IMR-90 (cell line): ENCODE results near the gene NR1H4. TPM values are rescaled to one million over a fixed set of nuclear protein-coding genes. Genes with fewer than 3 reads are reported as not detected.

Experiments
- ATAC-seq: fragments of 200-7000 bp; cut with Tn5 transposase; 2 replicates; pipeline ENCODE4 v1.9.1; 2020; ENCODE audit warnings: low read depth, mild to moderate bottlenecking, moderate library complexity
- BruUV-seq: library from RNA; stranded (reverse); fragments of 400-500 nt; replicated peaks from 2 replicates; lab custom pipeline; 2021; lab: Mats Ljungman, UMichigan
- CTCF ChIA-PET: fragments of 300-600 bp; formaldehyde crosslinking; extraction: SDS; loops from one replicate; lab custom pipeline; 2021; ENCODE audit warnings: antibody characterized with exemption; lab: Yijun Ruan, JAX
- POLR2A ChIA-PET: fragments of 300-600 bp; sonication (Branson Sonifier 250); formaldehyde crosslinking; loops from one replicate; lab custom pipeline; 2022; ENCODE audit warnings: antibody characterized with exemption; ENCODE audit not compliant: unreplicated experiment; lab: Charles Lee
- DNase-seq: peaks from one replicate; pipeline ENCODE4 v3.0.0; 2013
- H2AFZ ChIP-seq: replicated peaks from 2 replicates; pipeline ENCODE3; 2013; ENCODE audit warnings: low read length, mild to moderate bottlenecking; ENCODE audit not compliant: poor library complexity
- H2AK5ac ChIP-seq: 2 replicates; pipeline ENCODE4 v1.6.1; 2013; ENCODE audit warnings: low read depth, low read length, inconsistent platforms
- H2AK9ac ChIP-seq: replicated peaks from 2 replicates; pipeline ENCODE3; 2013; ENCODE audit warnings: mild to moderate bottlenecking, low read depth, low read length, moderate library complexity; ENCODE audit not compliant: poor library complexity
- H2BK120ac ChIP-seq: 2 replicates; pipeline ENCODE4 v1.6.1; 2013; ENCODE audit warnings: low read depth, low read length, inconsistent platforms
- H2BK15ac ChIP-seq: 3 replicates; pipeline ENCODE4 v1.6.1; 2013; ENCODE audit warnings: low read depth, low read length, inconsistent platforms
- H2BK20ac ChIP-seq: 2 replicates; pipeline ENCODE4 v1.6.1; 2013; ENCODE audit warnings: low read depth, mild to moderate bottlenecking, inconsistent platforms, low read length, moderate library complexity
- H2BK5ac ChIP-seq: 2 replicates; pipeline ENCODE4 v1.6.1; 2013; ENCODE audit warnings: mild to moderate bottlenecking, low read depth, low read length, inconsistent platforms; ENCODE audit not compliant: poor library complexity, severe bottlenecking
- H3K14ac ChIP-seq: replicated peaks from 2 replicates; pipeline ENCODE4 v1.6.1; 2013; ENCODE audit warnings: low read depth, low read length, inconsistent platforms
- H3K18ac ChIP-seq: 2 replicates; pipeline ENCODE4 v1.6.1; 2013; ENCODE audit warnings: low read depth, low read length, control low read depth
- H3K23ac ChIP-seq: 2 replicates; pipeline ENCODE4 v1.6.1; 2013; ENCODE audit warnings: low read depth, low read length, inconsistent platforms
- H3K27ac ChIP-seq: 2 replicates; pipeline ENCODE4 v1.5.1; 2013; ENCODE audit warnings: mild to moderate bottlenecking, control low read depth, low read length; ENCODE audit not compliant: insufficient read depth
- H3K27me3 ChIP-seq: 2 replicates; pipeline ENCODE4 v1.6.1; 2013; ENCODE audit warnings: low read length; ENCODE audit not compliant: control insufficient read depth, insufficient read depth
- H3K36me3 ChIP-seq: 2 replicates; pipeline ENCODE4 v1.6.1; 2013; ENCODE audit warnings: low read length, mixed read lengths; ENCODE audit not compliant: control insufficient read depth, insufficient read depth
- H3K4ac ChIP-seq: 2 replicates; pipeline ENCODE4 v1.6.1; 2013; ENCODE audit warnings: low read depth, low read length, inconsistent platforms
- H3K4me1 ChIP-seq: 2 replicates; pipeline ENCODE4 v1.6.1; 2013; ENCODE audit warnings: low read length, mixed read lengths; ENCODE audit not compliant: control insufficient read depth, insufficient read depth
- H3K4me2 ChIP-seq: 2 replicates; pipeline ENCODE4 v1.6.1; 2013; ENCODE audit warnings: low read depth, mild to moderate bottlenecking, control low read depth, low read length, moderate library complexity
- H3K4me3 ChIP-seq: 2 replicates; pipeline ENCODE4 v1.5.1; 2013; ENCODE audit warnings: low read depth, mild to moderate bottlenecking, control low read depth, low read length, moderate library complexity; ENCODE audit not compliant: insufficient read depth
- H3K56ac ChIP-seq: 2 replicates; pipeline ENCODE4 v1.6.1; 2013; ENCODE audit warnings: low read length, inconsistent platforms; ENCODE audit not compliant: insufficient read depth; ENCODE audit errors: extremely low read depth
- H3K79me1 ChIP-seq, 2 experiments: 2 replicates each; pipeline ENCODE4 v1.6.1; 2013; ENCODE audit warnings: low read length in 2 of 2, inconsistent platforms in 1 of 2, low read depth in 1 of 2
- H3K9ac ChIP-seq: 2 replicates; pipeline ENCODE4 v1.6.1; 2013; ENCODE audit warnings: low read depth, low read length, control low read depth
- H3K9me1 ChIP-seq: 2 replicates; pipeline ENCODE4 v1.6.1; 2013; ENCODE audit warnings: low read length, inconsistent platforms; ENCODE audit not compliant: insufficient read depth
- H3K9me3 ChIP-seq: 2 replicates; pipeline ENCODE4 v1.6.1; 2013; ENCODE audit warnings: low read length; ENCODE audit not compliant: control insufficient read depth, insufficient read depth
- H4K20me1 ChIP-seq: 2 replicates; pipeline ENCODE4 v1.6.1; 2013; ENCODE audit warnings: low read length, inconsistent platforms; ENCODE audit not compliant: insufficient read depth
- H4K5ac ChIP-seq: 2 replicates; pipeline ENCODE4 v1.6.1; 2013; ENCODE audit warnings: mild to moderate bottlenecking, low read depth, low read length, control low read depth
- H4K8ac ChIP-seq, 2 experiments: 2 replicates each; pipeline ENCODE4 v1.6.1; 2013; ENCODE audit warnings: low read depth in 2 of 2, low read length in 2 of 2, control low read depth in 1 of 2, inconsistent platforms in 1 of 2
- H4K91ac ChIP-seq: 2 replicates; pipeline ENCODE4 v1.6.1; 2013; ENCODE audit warnings: low read depth, low read length, inconsistent platforms; ENCODE audit not compliant: insufficient read depth
- CEBPB ChIP-seq: IDR thresholded peaks from 2 replicates; pipeline ENCODE4 v1.6.1; 2012; ENCODE audit warnings: low read depth, low read length, improper control_type of control experiment
- CHD1 ChIP-seq: IDR thresholded peaks from 2 replicates; pipeline ENCODE4 v1.6.1; 2012; ENCODE audit warnings: low read depth, low read length, improper control_type of control experiment
- FOS ChIP-seq: fragments of 150-350 bp; IDR thresholded peaks from 2 replicates; pipeline ENCODE4 v1.6.1; 2016; ENCODE audit warnings: low read depth, low read length
- MAFK ChIP-seq: IDR thresholded peaks from 2 replicates; pipeline ENCODE4 v1.6.1; 2012; ENCODE audit warnings: low read depth, low read length, improper control_type of control experiment
- MAZ ChIP-seq: IDR thresholded peaks from 2 replicates; pipeline ENCODE4 v1.6.1; 2012; ENCODE audit warnings: low read depth, mild to moderate bottlenecking, low read length, improper control_type of control experiment, moderate library complexity, borderline replicate concordance
- MXI1 ChIP-seq: IDR thresholded peaks from 2 replicates; pipeline ENCODE4 v1.6.1; 2012; ENCODE audit warnings: low read depth, mild to moderate bottlenecking, low read length, moderate library complexity, borderline replicate concordance
- NFE2L2 ChIP-seq: fragments of 150-350 bp; IDR thresholded peaks from 2 replicates; pipeline ENCODE4 v1.6.1; 2016; ENCODE audit warnings: low read depth, mild to moderate bottlenecking, low read length
- RAD21 ChIP-seq: IDR thresholded peaks from 2 replicates; pipeline ENCODE4 v1.6.1; 2012; ENCODE audit warnings: low read length, improper control_type of control experiment
- RCOR1 ChIP-seq: IDR thresholded peaks from 2 replicates; pipeline ENCODE4 v1.6.1; 2012; ENCODE audit warnings: mild to moderate bottlenecking, low read length, improper control_type of control experiment; ENCODE audit not compliant: insufficient replicate concordance
- WGBS, 2 experiments: methylation state at CpG; one replicate each; pipeline versions ENCODE4 v1.1.5 to v1.1.7; 2013; ENCODE audit warnings: missing lambda C conversion rate in 2 of 2; ENCODE audit not compliant: insufficient read length in 1 of 2; ENCODE audit errors: extremely low coverage in 2 of 2; 5-methylcytosine and 5-hydroxymethylcytosine counted together
- dilution Hi-C: fragments of 300-500 bp; cut with HindIII; formaldehyde crosslinking; loops from one replicate; pipeline ENCODE4 v1.14.3; 2018; ENCODE audit warnings: low sequenced_read_pairs; ENCODE audit not compliant: unreplicated experiment
- in situ Hi-C: fragments of 300-500 bp; cut with MboI; formaldehyde crosslinking; loops from 3 replicates; pipeline ENCODE4 v1.14.3; 2019; ENCODE audit warnings: low sequenced_read_pairs, inconsistent platforms, mixed read lengths
- intact Hi-C: fragments of 100-400 bp; cut with micrococcal nuclease; formaldehyde crosslinking; loops from 2 replicates; pipeline ENCODE4 v1.10.0; 2022
- polyA plus RNA-seq, 3 experiments: library from polyadenylated mRNA; depleted of rRNA; stranded (reverse); fragments of >200 nt; gene quantifications; 2 replicates each; pipeline ENCODE4 v1.2.3, GENCODE V29; 2012; ENCODE audit warnings: low replicate concordance in 1 of 3
- total RNA-seq: library from RNA; depleted of rRNA; stranded (reverse); fragments of >200 nt; gene quantifications from 2 replicates; pipeline ENCODE4 v1.2.3, GENCODE V29; 2012
- TF ChIP-seq, protein P1 (sequence below): fragments of 150-350 bp; IDR thresholded peaks from 2 replicates; pipeline ENCODE4 v1.6.1; 2017; ENCODE audit warnings: mild to moderate bottlenecking, antibody characterized with exemption, low read length, low read depth
- TF ChIP-seq, protein P2 (sequence below): fragments of 150-350 bp; IDR thresholded peaks from 2 replicates; pipeline ENCODE4 v1.6.1; 2016; ENCODE audit warnings: low read depth, mild to moderate bottlenecking, low read length, moderate library complexity, borderline replicate concordance
- TF ChIP-seq, protein P3 (sequence below): conservative IDR thresholded peaks from 2 replicates; pipeline ENCODE4 v1.5.1; 2012; ENCODE audit warnings: mild to moderate bottlenecking, low read depth, low read length, improper control_type of control experiment

The NR1H4 gene
- total and polyA plus RNA-seq, 2 of the 4 experiments (the other 2 are of a cell fraction), result not detected

DNA sequence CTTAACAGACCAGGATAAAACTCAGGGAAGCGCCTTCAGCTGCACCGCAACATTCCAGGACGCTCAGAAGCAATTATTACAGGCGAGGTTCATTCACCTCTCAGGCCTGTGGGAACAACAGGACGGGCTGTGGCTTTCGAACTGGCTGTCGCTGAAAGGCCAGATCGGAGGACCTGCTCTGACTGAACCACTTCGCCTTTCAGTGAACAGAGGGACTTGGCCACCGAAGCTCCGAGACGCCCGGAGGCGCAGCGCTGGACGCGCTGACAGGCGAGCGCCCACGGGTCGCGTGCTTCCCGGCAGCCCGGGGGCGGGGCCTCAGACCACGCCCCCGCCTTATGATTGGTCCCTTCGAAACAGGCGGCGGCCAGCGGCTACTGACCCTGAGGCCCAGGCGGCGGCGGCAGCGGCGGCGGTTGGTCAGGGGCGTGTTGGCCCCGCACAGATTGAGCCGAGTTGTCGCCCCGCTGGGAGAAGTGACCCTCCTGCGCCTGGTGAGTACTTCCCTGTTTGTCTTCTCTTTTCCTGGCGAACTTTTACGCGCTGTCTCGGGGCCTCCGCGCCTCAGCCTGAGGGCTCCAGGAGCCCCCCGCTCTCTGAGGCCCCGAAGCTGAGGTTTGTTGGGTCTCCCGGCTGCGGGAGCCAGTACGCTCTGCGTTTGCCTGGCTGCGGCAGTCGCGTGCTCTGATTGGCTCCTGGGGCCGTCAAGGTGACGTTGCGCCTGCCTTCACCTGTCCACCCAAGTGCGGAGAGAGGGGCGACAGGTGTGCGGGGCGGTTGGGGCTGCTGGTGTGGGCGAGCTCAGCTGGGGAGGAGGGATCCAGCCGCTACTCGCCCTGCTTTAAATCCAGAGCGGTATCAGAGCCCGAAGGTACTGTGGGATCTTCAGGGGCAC, 99.9 kb downstream of the NR1H4 start, which contains the start of gene GAS2L3:
Gene GAS2L3, plus strand, starts transcription at position 393 of the 895 bp plus-strand sequence. CDS start 21,221 bp downstream, outside the sequence.
- POLR2A ChIA-PET, result interaction anchor here (0.7 kb wide), 1 partner anchor 1421 kb away, joined by 3 read pairs; no protein-coding TSS in a partner anchor
- TF ChIP-seq, protein P1, sequence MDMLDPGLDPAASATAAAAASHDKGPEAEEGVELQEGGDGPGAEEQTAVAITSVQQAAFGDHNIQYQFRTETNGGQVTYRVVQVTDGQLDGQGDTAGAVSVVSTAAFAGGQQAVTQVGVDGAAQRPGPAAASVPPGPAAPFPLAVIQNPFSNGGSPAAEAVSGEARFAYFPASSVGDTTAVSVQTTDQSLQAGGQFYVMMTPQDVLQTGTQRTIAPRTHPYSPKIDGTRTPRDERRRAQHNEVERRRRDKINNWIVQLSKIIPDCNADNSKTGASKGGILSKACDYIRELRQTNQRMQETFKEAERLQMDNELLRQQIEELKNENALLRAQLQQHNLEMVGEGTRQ, result peak; percentile 68
- TF ChIP-seq MXI1, result peak; percentile 93
- no peak for TF ChIP-seq RCOR1
- no peak for TF ChIP-seq MAFK
- TF ChIP-seq FOS, result no peak
- no peak for TF ChIP-seq NFE2L2
- TF ChIP-seq, protein P2, sequence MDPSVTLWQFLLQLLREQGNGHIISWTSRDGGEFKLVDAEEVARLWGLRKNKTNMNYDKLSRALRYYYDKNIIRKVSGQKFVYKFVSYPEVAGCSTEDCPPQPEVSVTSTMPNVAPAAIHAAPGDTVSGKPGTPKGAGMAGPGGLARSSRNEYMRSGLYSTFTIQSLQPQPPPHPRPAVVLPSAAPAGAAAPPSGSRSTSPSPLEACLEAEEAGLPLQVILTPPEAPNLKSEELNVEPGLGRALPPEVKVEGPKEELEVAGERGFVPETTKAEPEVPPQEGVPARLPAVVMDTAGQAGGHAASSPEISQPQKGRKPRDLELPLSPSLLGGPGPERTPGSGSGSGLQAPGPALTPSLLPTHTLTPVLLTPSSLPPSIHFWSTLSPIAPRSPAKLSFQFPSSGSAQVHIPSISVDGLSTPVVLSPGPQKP, result no peak
- no peak for TF ChIP-seq CHD1
- TF ChIP-seq RAD21, result no peak
- TF ChIP-seq MAZ, result no peak
- TF ChIP-seq CEBPB, result no peak
- TF ChIP-seq, protein P3, sequence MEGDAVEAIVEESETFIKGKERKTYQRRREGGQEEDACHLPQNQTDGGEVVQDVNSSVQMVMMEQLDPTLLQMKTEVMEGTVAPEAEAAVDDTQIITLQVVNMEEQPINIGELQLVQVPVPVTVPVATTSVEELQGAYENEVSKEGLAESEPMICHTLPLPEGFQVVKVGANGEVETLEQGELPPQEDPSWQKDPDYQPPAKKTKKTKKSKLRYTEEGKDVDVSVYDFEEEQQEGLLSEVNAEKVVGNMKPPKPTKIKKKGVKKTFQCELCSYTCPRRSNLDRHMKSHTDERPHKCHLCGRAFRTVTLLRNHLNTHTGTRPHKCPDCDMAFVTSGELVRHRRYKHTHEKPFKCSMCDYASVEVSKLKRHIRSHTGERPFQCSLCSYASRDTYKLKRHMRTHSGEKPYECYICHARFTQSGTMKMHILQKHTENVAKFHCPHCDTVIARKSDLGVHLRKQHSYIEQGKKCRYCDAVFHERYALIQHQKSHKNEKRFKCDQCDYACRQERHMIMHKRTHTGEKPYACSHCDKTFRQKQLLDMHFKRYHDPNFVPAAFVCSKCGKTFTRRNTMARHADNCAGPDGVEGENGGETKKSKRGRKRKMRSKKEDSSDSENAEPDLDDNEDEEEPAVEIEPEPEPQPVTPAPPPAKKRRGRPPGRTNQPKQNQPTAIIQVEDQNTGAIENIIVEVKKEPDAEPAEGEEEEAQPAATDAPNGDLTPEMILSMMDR, result no peak

More for the DNA sequence above, 99.9 kb downstream of the NR1H4 start, which contains the start of gene GAS2L3:
- WGBS, 2 experiments, result 3% methylated on average over 29 of the region's 70 CpGs; no CpG with 5 or more reads in 1 of the 2 experiments
- H2AFZ ChIP-seq, result peak within 1 kb of the TSS; percentile 98
- no peak within 1 kb of the TSS for H3K18ac ChIP-seq
- H3K27ac ChIP-seq, result peak within 1 kb of the TSS; percentile 51; the same call in 1 of the 2 replicates
- peak within 1 kb of the TSS; percentile 50 for H2BK5ac ChIP-seq
- H3K4me1 ChIP-seq, result peaks cover 2% of the 10 kb centered on the region; the same call in 1 of the 2 replicates
- no peak within 1 kb of the TSS for H2AK5ac ChIP-seq
- H4K91ac ChIP-seq, result peak within 1 kb of the TSS; percentile 43
- H2AK9ac ChIP-seq, result peak within 1 kb of the TSS; percentile 74
- intact Hi-C loops (loop anchor here (5.0 kb wide), 1 partner anchor 159 kb away; no protein-coding TSS in a partner anchor), in situ Hi-C loops (no loop called here), dilution Hi-C loops (no loop called here)
- H3K4me2 ChIP-seq, result peak within 1 kb of the TSS; percentile 100
- H3K9me3 ChIP-seq, result no peaks in the 10 kb centered on the region
- H3K56ac ChIP-seq, result peak within 1 kb of the TSS; percentile 16; the same call in 1 of the 2 replicates
- peak; percentile 79 for DNase-seq
- peaks cover 12% of the 10 kb centered on the region in 2 experiments for H3K79me1 ChIP-seq
- H4K5ac ChIP-seq, result peak within 1 kb of the TSS; percentile 60; the same call in 1 of the 2 replicates
- CTCF ChIA-PET, result interaction anchor here (0.7 to 1.8 kb wide), 3 partner anchors 18 to 513 kb away, joined by 3 to 4 read pairs (median 3); no protein-coding TSS in a partner anchor
- H4K20me1 ChIP-seq, result no peaks in the 10 kb centered on the region
- H3K9me1 ChIP-seq, result no peaks in the 10 kb centered on the region
- peak within 1 kb of the TSS; percentile 85 for H3K4me3 ChIP-seq
- H3K14ac ChIP-seq, result peak within 1 kb of the TSS; percentile 78; the same call in 1 of the 2 replicates
- H3K23ac ChIP-seq, result peak within 1 kb of the TSS; percentile 84
- no TSS peak for BruUV-seq
- peak within 1 kb of the TSS; percentile 74 for H2BK20ac ChIP-seq
- no peaks in the 10 kb centered on the region for H3K36me3 ChIP-seq
- peak within 1 kb of the TSS in 1 of 2 experiments; percentile 76; a peak in 1 of 4 replicates for H4K8ac ChIP-seq
- no peaks in the 10 kb centered on the region for H3K27me3 ChIP-seq
- peak within 1 kb of the TSS; percentile 76 for H2BK120ac ChIP-seq
- ATAC-seq, result peak; percentile 96
- peak within 1 kb of the TSS; percentile 69 for H3K4ac ChIP-seq
- peak within 1 kb of the TSS; percentile 45; the same call in 1 of the 3 replicates for H2BK15ac ChIP-seq
- peak within 1 kb of the TSS; percentile 68 for H3K9ac ChIP-seq
